B cell (primary cell): ENCODE results near the gene POLR2J.

Experiments used
- CTCF ChIP-seq: fragments of 200-600 bp; IDR thresholded peaks from one replicate; pipeline ENCODE4 v1.8.0; 2022; ENCODE audit warnings: antibody characterized with exemption, mild to moderate bottlenecking
- EZH2 ChIP-seq: IDR thresholded peaks from 2 replicates; pipeline ENCODE4 v1.6.1; 2012; ENCODE audit warnings: borderline replicate concordance, low read depth, mild to moderate bottlenecking, moderate library complexity, low read length; ENCODE audit not compliant: insufficient read depth, poor library complexity, severe bottlenecking

GRCh38 chr7:102436118-102436517 lies 42.6 kb downstream of the POLR2J start:
- TF ChIP-seq EZH2 (no peak), CTCF (no peak)
